GM18517 (cell line): ENCODE data around the gene SAC3D1.
"Not testable (repeated sequence)": the region's sequence is repeated elsewhere in the genome, so short reads cannot be mapped to it uniquely, and the experiment has no call there.

Source experiments
- ATAC-seq: cut with Tn5 transposase; IDR thresholded peaks from one replicate; pipeline ENCODE4 v1.9.1; 2021; ENCODE audit warnings: mild to moderate bottlenecking, moderate library complexity; ENCODE audit not compliant: unreplicated experiment

Gene SAC3D1

GRCh38 chr11:65040847-65041622 lies at the start of gene SAC3D1:
Gene SAC3D1 (plus strand): TSS chr11:65041210. CDS start chr11:65041293, 83 bp downstream.
- peak; percentile 86 for ATAC-seq

GRCh38 chr11:64994318-64994717 lies 46.7 kb upstream of the SAC3D1 start:
- no peak for ATAC-seq

- no peak for ATAC-seq
Measured at GRCh38 chr11:64996327-64996709, 44.7 kb upstream of the SAC3D1 start.

- ATAC-seq, result no peak
Measured at GRCh38 chr11:64996710-64997380, 44.2 kb upstream of the SAC3D1 start, which contains the start of gene BATF2. Gene BATF2 (minus strand): TSS chr11:64996971. CDS start chr11:64996914, 57 bp downstream.

- no peak for ATAC-seq
Measured at GRCh38 chr11:64998141-64998540, 42.9 kb upstream of the SAC3D1 start.

- no peak for ATAC-seq
Measured at GRCh38 chr11:64998690-64999431, 42.1 kb upstream of the SAC3D1 start.

- ATAC-seq, result no peak
Measured at GRCh38 chr11:64999478-64999877, 41.5 kb upstream of the SAC3D1 start.

- ATAC-seq, result no peak
Measured at GRCh38 chr11:65002706-65003105, 38.3 kb upstream of the SAC3D1 start.

- ATAC-seq, result no peak
Measured at GRCh38 chr11:65003282-65003681, 37.7 kb upstream of the SAC3D1 start.

GRCh38 chr11:65003968-65004367 lies 37.0 kb upstream of the SAC3D1 start:
- not testable (repeated sequence) for ATAC-seq

GRCh38 chr11:65008016-65008415 lies 33.0 kb upstream of the SAC3D1 start:
- ATAC-seq, result no peak

- ATAC-seq, result no peak
Measured at GRCh38 chr11:65008873-65009272, 32.1 kb upstream of the SAC3D1 start.

- peak; percentile 58 for ATAC-seq
Measured at GRCh38 chr11:65013130-65013887, 27.7 kb upstream of the SAC3D1 start.

GRCh38 chr11:65013888-65014725 lies 26.9 kb upstream of the SAC3D1 start, which contains the start of gene ARL2:
Gene ARL2 (plus strand): TSS chr11:65014160. CDS start chr11:65014208, 48 bp downstream.
- peak; percentile 84 for ATAC-seq

GRCh38 chr11:65014726-65015227 lies 26.2 kb upstream of the SAC3D1 start:
- ATAC-seq, result no peak

- ATAC-seq, result no peak
Measured at GRCh38 chr11:65016705-65017104, 24.3 kb upstream of the SAC3D1 start.

- no peak for ATAC-seq
Measured at GRCh38 chr11:65017937-65018336, 23.1 kb upstream of the SAC3D1 start.

GRCh38 chr11:65019824-65020223 lies 21.2 kb upstream of the SAC3D1 start:
- ATAC-seq, result no peak

GRCh38 chr11:65021003-65021402 lies 20.0 kb upstream of the SAC3D1 start:
- ATAC-seq, result no peak

- ATAC-seq, result no peak
Measured at GRCh38 chr11:65021509-65021908, 19.5 kb upstream of the SAC3D1 start.
